Fibroblast of lung (primary cell): ENCODE results near the gene SMIM26.

Experiments
- EZH2 ChIP-seq: IDR thresholded peaks from 2 replicates; pipeline ENCODE4 v1.5.1; 2012; ENCODE audit warnings: low read length, control low read depth, mild to moderate bottlenecking; ENCODE audit errors: missing control alignments
- TF ChIP-seq, protein P1 (sequence below), 2 donors: IDR thresholded peaks in 1 of 2; conservative IDR thresholded peaks in 1 of 2; 1 replicate in 1 of 2; 2 replicates in 1 of 2; pipeline ENCODE4 v1.5.1; 2011 to 2012; ENCODE audit warnings: low read length in 2 of 2, control low read depth in 1 of 2, inconsistent platforms in 1 of 2, low read depth in 1 of 2, mild to moderate bottlenecking in 1 of 2

DNA sequence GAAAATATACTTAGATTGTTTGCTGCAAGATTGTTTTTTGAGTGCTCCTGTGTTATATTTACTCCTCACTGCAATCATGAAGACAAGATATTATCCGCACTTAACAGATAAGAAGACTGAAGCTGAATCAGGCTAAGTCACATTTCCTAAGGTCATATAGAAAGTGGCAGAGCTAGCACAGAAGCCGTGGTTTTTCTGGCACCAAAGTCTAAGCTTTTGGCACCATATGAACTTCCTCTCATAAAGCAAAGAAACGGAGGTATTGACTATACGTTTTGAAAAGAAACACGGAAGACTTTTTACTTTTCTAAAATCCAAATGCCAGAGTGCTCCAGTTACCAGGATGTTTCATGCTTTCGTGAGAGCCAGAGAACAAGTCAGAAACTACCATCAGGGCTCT lies 11.3 kb downstream of the SMIM26 start:
- TF ChIP-seq, protein P1, sequence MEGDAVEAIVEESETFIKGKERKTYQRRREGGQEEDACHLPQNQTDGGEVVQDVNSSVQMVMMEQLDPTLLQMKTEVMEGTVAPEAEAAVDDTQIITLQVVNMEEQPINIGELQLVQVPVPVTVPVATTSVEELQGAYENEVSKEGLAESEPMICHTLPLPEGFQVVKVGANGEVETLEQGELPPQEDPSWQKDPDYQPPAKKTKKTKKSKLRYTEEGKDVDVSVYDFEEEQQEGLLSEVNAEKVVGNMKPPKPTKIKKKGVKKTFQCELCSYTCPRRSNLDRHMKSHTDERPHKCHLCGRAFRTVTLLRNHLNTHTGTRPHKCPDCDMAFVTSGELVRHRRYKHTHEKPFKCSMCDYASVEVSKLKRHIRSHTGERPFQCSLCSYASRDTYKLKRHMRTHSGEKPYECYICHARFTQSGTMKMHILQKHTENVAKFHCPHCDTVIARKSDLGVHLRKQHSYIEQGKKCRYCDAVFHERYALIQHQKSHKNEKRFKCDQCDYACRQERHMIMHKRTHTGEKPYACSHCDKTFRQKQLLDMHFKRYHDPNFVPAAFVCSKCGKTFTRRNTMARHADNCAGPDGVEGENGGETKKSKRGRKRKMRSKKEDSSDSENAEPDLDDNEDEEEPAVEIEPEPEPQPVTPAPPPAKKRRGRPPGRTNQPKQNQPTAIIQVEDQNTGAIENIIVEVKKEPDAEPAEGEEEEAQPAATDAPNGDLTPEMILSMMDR (conservative IDR thresholded peaks at IDR 0.05 in 1 of 2, IDR thresholded peaks at IDR 0.05 in 1 of 2; ENCODE audit: low read depth in 1 of 2, low read length in 2 of 2) = no peak
- no peak for TF ChIP-seq EZH2
